Keratinocyte (primary cell): ENCODE measurements around the gene SNX17. TPM values are rescaled to one million over a fixed set of nuclear protein-coding genes. Genes with fewer than 3 reads are reported as not detected.

Source experiments
- DNase-seq: peaks from one replicate; pipeline ENCODE4 v3.0.0-alpha.2; 2011; ENCODE audit warnings: low read depth, missing footprints, low spot score
- FAIRE-seq: peaks from 2 replicates; lab custom pipeline; 2011; peaks lifted over from hg19 to GRCh38; lab: Jason Lieb, UNC
- H2AFZ ChIP-seq: 2 replicates; pipeline ENCODE4 v1.6.0; 2012; ENCODE audit warnings: low read length, control low read depth, inconsistent platforms; ENCODE audit not compliant: control insufficient read depth
- H3K27ac ChIP-seq: 2 replicates; pipeline ENCODE4 v1.5.1; 2011; ENCODE audit warnings: low read length; ENCODE audit not compliant: control insufficient read depth, insufficient read depth
- H3K27me3 ChIP-seq: 3 replicates; pipeline ENCODE4 v1.6.0; 2011; ENCODE audit warnings: low read length; ENCODE audit not compliant: control insufficient read depth, insufficient read depth; ENCODE audit errors: extremely low read depth
- H3K36me3 ChIP-seq, 2 experiments: 2 replicates in 1 of 2; 3 replicates in 1 of 2; pipeline ENCODE4 v1.5.1; 2011; ENCODE audit warnings: low read length in 2 of 2, mild to moderate bottlenecking in 1 of 2; ENCODE audit not compliant: control insufficient read depth in 2 of 2, insufficient read depth in 2 of 2; ENCODE audit errors: extremely low read depth in 1 of 2
- H3K4me1 ChIP-seq: 3 replicates; pipeline ENCODE4 v1.5.1; 2011; ENCODE audit warnings: low read length; ENCODE audit not compliant: control insufficient read depth, insufficient read depth; ENCODE audit errors: extremely low read depth
- H3K4me2 ChIP-seq: 3 replicates; pipeline ENCODE4 v1.6.0; 2011; ENCODE audit warnings: low read depth, low read length; ENCODE audit not compliant: control insufficient read depth, insufficient read depth; ENCODE audit errors: extremely low read depth
- H3K4me3 ChIP-seq, 3 experiments: fragments of 200-600 bp in 1 of 3; sonication (generic) in 1 of 3; 2 replicates in 2 of 3; 3 replicates in 1 of 3; pipeline ENCODE4 v1.5.1; 2011 to 2016; ENCODE audit warnings: low read length in 3 of 3, mild to moderate bottlenecking in 3 of 3, control low read depth in 2 of 3, inconsistent platforms in 1 of 3, low read depth in 1 of 3, mixed read lengths in 1 of 3, mixed run types in 1 of 3, moderate library complexity in 1 of 3; ENCODE audit not compliant: control insufficient read depth in 2 of 3, insufficient read depth in 2 of 3; ENCODE audit errors: extremely low read depth in 1 of 3
- H3K79me2 ChIP-seq: 2 replicates; pipeline ENCODE4 v1.6.0; 2012; ENCODE audit warnings: low read length; ENCODE audit not compliant: control insufficient read depth, insufficient read depth
- H3K9ac ChIP-seq: 3 replicates; pipeline ENCODE4 v1.6.0; 2011; ENCODE audit warnings: low read length; ENCODE audit not compliant: control insufficient read depth, insufficient read depth; ENCODE audit errors: extremely low read depth
- H3K9me1 ChIP-seq: 3 replicates; pipeline ENCODE4 v1.6.0; 2011; ENCODE audit warnings: low read length; ENCODE audit not compliant: control insufficient read depth, insufficient read depth; ENCODE audit errors: extremely low read depth
- H3K9me3 ChIP-seq: 2 replicates; pipeline ENCODE4 v1.5.1; 2012; ENCODE audit warnings: low read depth, low read length; ENCODE audit not compliant: control insufficient read depth
- H4K20me1 ChIP-seq: 3 replicates; pipeline ENCODE4 v1.6.0; 2011; ENCODE audit warnings: low read length; ENCODE audit not compliant: control insufficient read depth, insufficient read depth; ENCODE audit errors: extremely low read depth
- EZH2 ChIP-seq: IDR thresholded peaks from one replicate; pipeline ENCODE4 v1.6.1; 2012; ENCODE audit warnings: inconsistent platforms, mild to moderate bottlenecking, low read length, moderate library complexity
- dilution Hi-C: fragments of 300-500 bp; cut with MboI; formaldehyde crosslinking; loops from one replicate; pipeline ENCODE4 v1.7.0; 2020; ENCODE audit warnings: low sequenced_read_pairs; ENCODE audit not compliant: extremely low pct_ligation_motif_present
- polyA plus RNA-seq, 5 experiments: library from polyadenylated mRNA; depleted of rRNA in 3 of 5; stranded (reverse) in 3 of 5; stranded (forward) in 1 of 5; unstranded in 1 of 5; fragments of >200 nt; gene quantifications; 1 replicate in 1 of 5; 2 replicates in 3 of 5; 3 replicates in 1 of 5; pipeline versions ENCODE4 v1.2.1 to v1.2.3, GENCODE V29; 2011 to 2012; ENCODE audit warnings: missing spikeins in 2 of 5, low read depth in 1 of 5, low replicate concordance in 1 of 5
- TF ChIP-seq, protein P1 (sequence below), 3 experiments: IDR thresholded peaks in 1 of 3; conservative IDR thresholded peaks in 1 of 3; optimal IDR thresholded peaks in 1 of 3; 2 replicates in 2 of 3; 3 replicates in 1 of 3; pipeline versions ENCODE3 to v1.5.1; 2011; ENCODE audit warnings: low read length in 3 of 3, mild to moderate bottlenecking in 3 of 3, moderate library complexity in 2 of 3, control low read depth in 1 of 3, inconsistent platforms in 1 of 3; ENCODE audit not compliant: insufficient read depth in 2 of 3; ENCODE audit errors: extremely low read depth in 1 of 3

Gene SNX17
- polyA plus RNA-seq, 1 donor (not counting 4 experiments of a cell fraction or from before 2014, with no cell fraction given) = 83.3 TPM

DNA sequence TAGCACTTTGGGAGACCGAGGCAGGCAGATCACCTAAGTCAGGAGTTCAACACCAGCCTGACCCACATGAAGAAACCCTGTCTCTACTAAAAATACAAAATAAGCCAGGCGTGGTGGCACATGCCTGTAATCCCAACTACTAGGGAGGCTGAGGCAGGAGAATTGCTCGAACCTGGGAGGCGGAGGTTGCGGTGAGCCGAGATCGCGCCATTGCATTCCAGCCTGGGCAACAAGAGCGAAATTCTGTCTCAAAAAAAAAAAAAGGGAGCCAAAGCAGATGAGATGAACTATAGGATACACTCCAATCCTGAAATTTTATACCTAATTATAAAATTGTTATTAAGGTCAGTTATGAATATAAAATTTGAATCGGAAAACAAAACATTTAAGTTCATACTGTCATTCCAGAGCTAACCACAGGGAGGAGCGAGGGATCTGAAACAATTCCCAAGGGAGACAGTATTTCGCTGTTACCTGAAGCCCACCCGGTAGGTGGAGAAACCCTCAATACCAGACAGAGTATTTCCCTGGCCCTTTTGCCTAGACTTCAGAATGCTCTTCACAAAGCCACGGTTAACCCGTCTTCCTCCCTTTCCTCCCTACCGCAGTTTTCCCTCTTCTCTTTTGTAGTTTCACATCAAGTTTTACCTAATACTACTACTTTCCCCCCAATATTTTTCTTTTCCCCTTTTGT lies 37.5 kb downstream of the SNX17 start:
- Histone ChIP-seq H4K20me1 (peaks cover 12% of the 10 kb centered on the region), H3K27ac (peak overlapping the region; percentile 81), H3K4me1 (peaks cover 15% of the 10 kb centered on the region), H3K9ac (peak overlapping the region; percentile 90), H3K79me2 (peaks cover 64% of the 10 kb centered on the region), H3K27me3 (no peaks in the 10 kb centered on the region), H3K9me1 (no peaks in the 10 kb centered on the region), H2AFZ (no peak overlapping the region), H3K36me3 (peaks cover 0 to 4% of the 10 kb centered on the region in 2 experiments), H3K4me3 (peak overlapping the region; percentile 92 to 99 (median 94)), H3K9me3 (no peaks in the 10 kb centered on the region), H3K4me2 (peak overlapping the region; percentile 100)
- dilution Hi-C loops = no loop called here
- DNase-seq = no peak
- TF ChIP-seq, protein P1, sequence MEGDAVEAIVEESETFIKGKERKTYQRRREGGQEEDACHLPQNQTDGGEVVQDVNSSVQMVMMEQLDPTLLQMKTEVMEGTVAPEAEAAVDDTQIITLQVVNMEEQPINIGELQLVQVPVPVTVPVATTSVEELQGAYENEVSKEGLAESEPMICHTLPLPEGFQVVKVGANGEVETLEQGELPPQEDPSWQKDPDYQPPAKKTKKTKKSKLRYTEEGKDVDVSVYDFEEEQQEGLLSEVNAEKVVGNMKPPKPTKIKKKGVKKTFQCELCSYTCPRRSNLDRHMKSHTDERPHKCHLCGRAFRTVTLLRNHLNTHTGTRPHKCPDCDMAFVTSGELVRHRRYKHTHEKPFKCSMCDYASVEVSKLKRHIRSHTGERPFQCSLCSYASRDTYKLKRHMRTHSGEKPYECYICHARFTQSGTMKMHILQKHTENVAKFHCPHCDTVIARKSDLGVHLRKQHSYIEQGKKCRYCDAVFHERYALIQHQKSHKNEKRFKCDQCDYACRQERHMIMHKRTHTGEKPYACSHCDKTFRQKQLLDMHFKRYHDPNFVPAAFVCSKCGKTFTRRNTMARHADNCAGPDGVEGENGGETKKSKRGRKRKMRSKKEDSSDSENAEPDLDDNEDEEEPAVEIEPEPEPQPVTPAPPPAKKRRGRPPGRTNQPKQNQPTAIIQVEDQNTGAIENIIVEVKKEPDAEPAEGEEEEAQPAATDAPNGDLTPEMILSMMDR (optimal IDR thresholded peaks at IDR 0.05 in 1 of 3, IDR thresholded peaks at IDR 0.05 in 1 of 3, conservative IDR thresholded peaks at IDR 0.05 in 1 of 3; ENCODE audit: extremely low read depth in 1 of 3, insufficient read depth in 2 of 3, low read length in 3 of 3) = peak; percentile 47 to 70 (median 56)
- no peak for TF ChIP-seq EZH2
- peak; percentile 29 for FAIRE-seq

DNA sequence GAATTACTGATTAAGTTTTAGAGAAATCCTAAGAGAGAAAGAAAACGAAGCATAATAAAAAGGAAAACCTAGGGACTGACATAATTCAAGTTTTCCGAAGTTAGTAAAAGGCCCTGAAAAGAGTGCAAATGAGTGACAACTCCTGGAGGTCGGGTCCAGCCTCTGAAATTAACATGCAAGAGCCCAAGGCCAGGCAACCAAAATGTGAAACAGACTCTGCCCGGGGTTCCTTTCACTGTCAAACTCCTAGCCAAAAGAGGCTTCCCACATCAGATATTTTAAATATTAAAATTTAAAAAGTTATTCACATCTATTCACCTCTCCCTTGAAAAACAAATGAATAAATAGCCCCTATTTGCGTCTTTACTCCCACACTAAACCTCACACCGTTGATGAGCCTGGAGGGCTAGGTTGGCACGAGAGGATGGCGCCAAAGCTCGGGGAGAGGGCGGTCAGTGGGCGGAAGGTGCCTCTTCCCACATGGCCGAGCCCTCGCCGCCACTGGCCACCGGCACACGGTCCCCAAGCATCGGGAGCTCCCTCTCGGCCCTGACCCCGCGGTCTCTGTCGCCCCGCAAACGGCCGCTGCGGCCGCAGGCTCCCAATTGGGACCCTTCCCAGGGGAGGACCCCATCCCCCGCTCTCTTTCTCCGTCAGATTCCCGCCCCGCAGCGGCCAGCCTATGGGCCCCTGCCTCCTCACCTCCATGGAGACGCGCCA lies 38.3 kb downstream of the SNX17 start:
- dilution Hi-C loops = no loop called here
- Histone ChIP-seq H3K4me2 (peak overlapping the region; percentile 100), H3K27me3 (no peaks in the 10 kb centered on the region), H3K79me2 (peaks cover 55% of the 10 kb centered on the region), H3K9me3 (no peaks in the 10 kb centered on the region), H3K36me3 (peaks cover 0 to under 1% of the 10 kb centered on the region in 2 experiments), H3K4me3 (peak overlapping the region; percentile 92 to 99 (median 94)), H3K9me1 (no peaks in the 10 kb centered on the region), H3K9ac (peak overlapping the region; percentile 90), H2AFZ (peak overlapping the region; percentile 74), H3K27ac (peak overlapping the region; percentile 81), H3K4me1 (peaks cover 15% of the 10 kb centered on the region), H4K20me1 (peaks cover 10% of the 10 kb centered on the region)
- no peak for FAIRE-seq
- TF ChIP-seq, protein P1 (optimal IDR thresholded peaks at IDR 0.05 in 1 of 3, IDR thresholded peaks at IDR 0.05 in 1 of 3, conservative IDR thresholded peaks at IDR 0.05 in 1 of 3; ENCODE audit: extremely low read depth in 1 of 3, insufficient read depth in 2 of 3, low read length in 3 of 3) = no peak
- TF ChIP-seq EZH2 = no peak
- no peak for DNase-seq
